HepG2 (cell line): ENCODE results near the gene TAT. TPM values are rescaled to one million over a fixed set of nuclear protein-coding genes. Genes with fewer than 3 reads are reported as not detected.

Experiments used
- ARID2 ChIP-seq: sonication (generic); formaldehyde crosslinking; IDR thresholded peaks from 2 replicates; pipeline ENCODE4 v1.8.1; 2022; ENCODE audit warnings: mild to moderate bottlenecking, missing genetic modification reagents, borderline replicate concordance
- CC2D1A ChIP-seq: sonication (generic); formaldehyde crosslinking; IDR thresholded peaks from 2 replicates; pipeline ENCODE4 v1.8.1; 2023; ENCODE audit warnings: mild to moderate bottlenecking, missing genetic modification reagents
- CREB3 ChIP-seq: sonication (generic); formaldehyde crosslinking; IDR thresholded peaks from 2 replicates; pipeline ENCODE4 v1.5.0; 2020; ENCODE audit warnings: missing genetic modification reagents
- CSRNP2 ChIP-seq: sonication (generic); formaldehyde crosslinking; conservative IDR thresholded peaks from 2 replicates; pipeline ENCODE4 v1.8.0; 2022; ENCODE audit warnings: low read depth, missing genetic modification reagents
- ELF4 ChIP-seq: sonication (generic); formaldehyde crosslinking; IDR thresholded peaks from 2 replicates; pipeline ENCODE4 v1.5.0; 2020; ENCODE audit warnings: missing genetic modification reagents, mild to moderate bottlenecking, moderate library complexity, borderline replicate concordance
- EZH2 ChIP-seq: conservative IDR thresholded peaks from 2 replicates; pipeline ENCODE4 v1.6.1; 2012; ENCODE audit warnings: mild to moderate bottlenecking, low read depth, low read length, moderate library complexity
- GATAD2A ChIP-seq: IDR thresholded peaks from 2 replicates; pipeline ENCODE4 v1.6.1; 2016
- HNRNPK ChIP-seq: fragments of 200-400 bp; formaldehyde crosslinking; IDR thresholded peaks from 2 replicates; pipeline ENCODE4 v1.6.1; 2018; ENCODE audit warnings: low read length, low read depth, moderate library complexity, mild to moderate bottlenecking; ENCODE audit not compliant: poor library complexity, severe bottlenecking
- HOXA7 ChIP-seq: sonication (generic); formaldehyde crosslinking; IDR thresholded peaks from 2 replicates; pipeline ENCODE4 v1.8.1; 2022; ENCODE audit warnings: mild to moderate bottlenecking, missing genetic modification reagents, moderate library complexity
- NR1H2 ChIP-seq: sonication (generic); formaldehyde crosslinking; IDR thresholded peaks from 2 replicates; pipeline ENCODE4 v1.8.1; 2022; ENCODE audit warnings: low read depth, missing genetic modification reagents, borderline replicate concordance
- NRL ChIP-seq: sonication (generic); formaldehyde crosslinking; IDR thresholded peaks from 2 replicates; pipeline ENCODE4 v1.5.0; 2020; ENCODE audit warnings: missing genetic modification reagents, mild to moderate bottlenecking, moderate library complexity, borderline replicate concordance
- PAWR ChIP-seq: sonication (generic); formaldehyde crosslinking; IDR thresholded peaks from 2 replicates; pipeline ENCODE4 v1.4.0; 2020; ENCODE audit warnings: missing genetic modification reagents, mild to moderate bottlenecking, borderline replicate concordance
- RBM39 ChIP-seq: fragments of 200-400 bp; formaldehyde crosslinking; IDR thresholded peaks from one replicate; pipeline ENCODE4 v1.6.1; 2018; ENCODE audit warnings: antibody characterized with exemption, mild to moderate bottlenecking, low read depth, low read length; ENCODE audit not compliant: poor library complexity, severe bottlenecking
- RXRB ChIP-seq: IDR thresholded peaks from 2 replicates; pipeline ENCODE4 v1.6.1; 2016; ENCODE audit warnings: borderline replicate concordance, missing genetic modification reagents, missing compliant biosample characterization
- SIX1 ChIP-seq: sonication (generic); formaldehyde crosslinking; IDR thresholded peaks from 2 replicates; pipeline ENCODE4 v1.4.0; 2020; ENCODE audit warnings: missing genetic modification reagents, borderline replicate concordance
- ZFP41 ChIP-seq: sonication (generic); formaldehyde crosslinking; IDR thresholded peaks from 2 replicates; pipeline ENCODE4 v1.4.0; 2020; ENCODE audit warnings: mild to moderate bottlenecking, missing genetic modification reagents, borderline replicate concordance
- ZNF121 ChIP-seq: sonication (generic); formaldehyde crosslinking; IDR thresholded peaks from 2 replicates; pipeline ENCODE4 v1.5.0; 2020; ENCODE audit warnings: mild to moderate bottlenecking, missing genetic modification reagents
- ZNF232 ChIP-seq: sonication (generic); formaldehyde crosslinking; IDR thresholded peaks from 2 replicates; pipeline ENCODE4 v1.4.0; 2020; ENCODE audit warnings: missing genetic modification reagents, borderline replicate concordance
- ZNF317 ChIP-seq: sonication (generic); formaldehyde crosslinking; IDR thresholded peaks from 2 replicates; pipeline ENCODE4 v1.5.0; 2020; ENCODE audit warnings: mild to moderate bottlenecking, missing genetic modification reagents
- ZNF850 ChIP-seq: sonication (generic); formaldehyde crosslinking; conservative IDR thresholded peaks from 2 replicates; pipeline ENCODE4 v1.9.0; 2021; ENCODE audit warnings: mild to moderate bottlenecking, missing genetic modification reagents
- ZSCAN20 ChIP-seq: sonication (generic); formaldehyde crosslinking; IDR thresholded peaks from 2 replicates; pipeline ENCODE4 v1.4.0; 2020; ENCODE audit warnings: missing genetic modification reagents, mild to moderate bottlenecking, borderline replicate concordance
- polyA plus RNA-seq, 8 experiments: library from polyadenylated mRNA; depleted of rRNA in 3 of 8; stranded (reverse) in 7 of 8; unstranded in 1 of 8; fragments of >200 nt; fragmentation: Illumina TruSeq in 4 of 8; extraction: Trizol in 4 of 8; gene quantifications; 2 replicates each; pipeline versions ENCODE4 v1.2.1 to v1.2.3, GENCODE V29; 2011 to 2016; ENCODE audit warnings: low read depth in 4 of 8, missing spikeins in 1 of 8, mixed read lengths in 1 of 8; ENCODE audit not compliant: insufficient read depth in 1 of 8
- total RNA-seq, 5 experiments: library from RNA; depleted of rRNA; stranded (reverse); fragments of >200 nt; fragmentation: Illumina TruSeq; extraction: Trizol; gene quantifications; 2 replicates each; pipeline ENCODE4 v1.2.3, GENCODE V29; 2016; ENCODE audit warnings: low read depth in 1 of 5
- TF ChIP-seq, protein P1 (sequence below): sonication (generic); formaldehyde crosslinking; IDR thresholded peaks from 2 replicates; pipeline ENCODE4 v1.4.0; 2020; ENCODE audit warnings: missing genetic modification reagents, borderline replicate concordance
- TF ChIP-seq, protein P2 (sequence below): sonication (generic); formaldehyde crosslinking; IDR thresholded peaks from 2 replicates; pipeline ENCODE4 v1.9.0; 2021; ENCODE audit warnings: missing genetic modification reagents, borderline replicate concordance

The TAT gene
- total and polyA plus RNA-seq, 2 of the 13 experiments (the other 11 are each of a cell fraction or from before 2014, with no cell fraction given): 1.6 to 5.8 TPM

GRCh38 chr16:71610936-71611871 is 34.3 kb upstream of the TAT start (continued):
- TF ChIP-seq NRL (CRISPR knock-in tag): no peak
- no peak for TF ChIP-seq ARID2 (CRISPR knock-in tag)
- TF ChIP-seq HOXA7 (CRISPR knock-in tag): no peak
- no peak for TF ChIP-seq EZH2
- TF ChIP-seq NR1H2 (CRISPR knock-in tag): no peak
- TF ChIP-seq CC2D1A (CRISPR knock-in tag): no peak
- TF ChIP-seq CSRNP2: no peak
- TF ChIP-seq SIX1 (CRISPR knock-in tag): no peak
- TF ChIP-seq, protein P1, sequence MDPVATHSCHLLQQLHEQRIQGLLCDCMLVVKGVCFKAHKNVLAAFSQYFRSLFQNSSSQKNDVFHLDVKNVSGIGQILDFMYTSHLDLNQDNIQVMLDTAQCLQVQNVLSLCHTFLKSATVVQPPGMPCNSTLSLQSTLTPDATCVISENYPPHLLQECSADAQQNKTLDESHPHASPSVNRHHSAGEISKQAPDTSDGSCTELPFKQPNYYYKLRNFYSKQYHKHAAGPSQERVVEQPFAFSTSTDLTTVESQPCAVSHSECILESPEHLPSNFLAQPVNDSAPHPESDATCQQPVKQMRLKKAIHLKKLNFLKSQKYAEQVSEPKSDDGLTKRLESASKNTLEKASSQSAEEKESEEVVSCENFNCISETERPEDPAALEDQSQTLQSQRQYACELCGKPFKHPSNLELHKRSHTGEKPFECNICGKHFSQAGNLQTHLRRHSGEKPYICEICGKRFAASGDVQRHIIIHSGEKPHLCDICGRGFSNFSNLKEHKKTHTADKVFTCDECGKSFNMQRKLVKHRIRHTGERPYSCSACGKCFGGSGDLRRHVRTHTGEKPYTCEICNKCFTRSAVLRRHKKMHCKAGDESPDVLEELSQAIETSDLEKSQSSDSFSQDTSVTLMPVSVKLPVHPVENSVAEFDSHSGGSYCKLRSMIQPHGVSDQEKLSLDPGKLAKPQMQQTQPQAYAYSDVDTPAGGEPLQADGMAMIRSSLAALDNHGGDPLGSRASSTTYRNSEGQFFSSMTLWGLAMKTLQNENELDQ (CRISPR knock-in tag): peak; percentile 33; the same call in 1 of the 2 replicates
- TF ChIP-seq ZNF850 (CRISPR knock-in tag): no peak
- no peak for TF ChIP-seq ZFP41 (CRISPR knock-in tag)
- TF ChIP-seq GATAD2A (CRISPR knock-in tag): peak; percentile 78
- peak; percentile 56; the same call in 1 of the 2 replicates for TF ChIP-seq RXRB (CRISPR knock-in tag)
- TF ChIP-seq ZSCAN20 (CRISPR knock-in tag): 0 out of 2 replicates have a peak, but pooled peaks have one; percentile 20
- no peak for TF ChIP-seq PAWR (CRISPR knock-in tag)
- TF ChIP-seq HNRNPK: no peak
- no peak for TF ChIP-seq ELF4
- TF ChIP-seq ZNF317: peak; percentile 46; the same call in 1 of the 2 replicates
- TF ChIP-seq CREB3 (CRISPR knock-in tag): no peak
- TF ChIP-seq, protein P2, sequence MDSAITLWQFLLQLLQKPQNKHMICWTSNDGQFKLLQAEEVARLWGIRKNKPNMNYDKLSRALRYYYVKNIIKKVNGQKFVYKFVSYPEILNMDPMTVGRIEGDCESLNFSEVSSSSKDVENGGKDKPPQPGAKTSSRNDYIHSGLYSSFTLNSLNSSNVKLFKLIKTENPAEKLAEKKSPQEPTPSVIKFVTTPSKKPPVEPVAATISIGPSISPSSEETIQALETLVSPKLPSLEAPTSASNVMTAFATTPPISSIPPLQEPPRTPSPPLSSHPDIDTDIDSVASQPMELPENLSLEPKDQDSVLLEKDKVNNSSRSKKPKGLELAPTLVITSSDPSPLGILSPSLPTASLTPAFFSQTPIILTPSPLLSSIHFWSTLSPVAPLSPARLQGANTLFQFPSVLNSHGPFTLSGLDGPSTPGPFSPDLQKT (CRISPR knock-in tag): no peak
- no peak for TF ChIP-seq RBM39
- peak; percentile 39; the same call in 1 of the 2 replicates for TF ChIP-seq ZNF232
- no peak for TF ChIP-seq ZNF121 (CRISPR knock-in tag)
